ENCODE measurements around the gene VPS50. TPM values are rescaled to one million over a fixed set of nuclear protein-coding genes. Genes with fewer than 3 reads are reported as not detected.

VPS50 gene
- total and polyA plus RNA-seq, 10 of the 15 experiments (the other 5 are each of a cell fraction or from before 2014, with no cell fraction given), result 4.0 to 22.0 (median 16.2) TPM

GRCh38 chr7:93231799-93232672 lies at the start of gene VPS50 (continued):
- TF ChIP-seq TCF3 (IDR thresholded peaks at IDR 0.05; ENCODE audit: borderline replicate concordance, insufficient read depth, low read depth, low read length) (no peak), PRDM15 (CRISPR knock-in tag; IDR thresholded peaks at IDR 0.05) (no peak), IKZF2 (IDR thresholded peaks at IDR 0.05) (no peak), ZNF217 (IDR thresholded peaks at IDR 0.05) (no peak), IRF3 (IDR thresholded peaks at IDR 0.05) (0 out of 2 replicates have a peak, but pooled peaks have one; percentile 28), GATAD2B (conservative IDR thresholded peaks at IDR 0.05; ENCODE audit: low read depth) (0 out of 2 replicates have a peak, but pooled peaks have one; percentile 23), EGR1 (IDR thresholded peaks at IDR 0.05; ENCODE audit: borderline replicate concordance in 1 of 2, low read depth in 2 of 2, low read length in 2 of 2) (no peak), STAT3 (IDR thresholded peaks at IDR 0.05; ENCODE audit: low read depth, low read length) (no peak), SP1 (IDR thresholded peaks at IDR 0.05; ENCODE audit: low read depth, low read length) (peak; percentile 14), PKNOX1 (IDR thresholded peaks at IDR 0.05) (no peak), RAD21 (IDR thresholded peaks at IDR 0.05; ENCODE audit: insufficient read depth, low read depth, low read length) (no peak), JUNB (IDR thresholded peaks at IDR 0.05) (no peak), NBN (IDR thresholded peaks at IDR 0.05) (peak; percentile 89), NFYA (IDR thresholded peaks at IDR 0.05; ENCODE audit: borderline replicate concordance, low read depth, low read length) (no peak), STAT1 (conservative IDR thresholded peaks at IDR 0.05) (0 out of 2 replicates have a peak, but pooled peaks have one; percentile 51), BCL11A (IDR thresholded peaks at IDR 0.05; ENCODE audit: low read depth, low read length) (no peak), ZZZ3 (IDR thresholded peaks at IDR 0.05; ENCODE audit: control insufficient read depth, insufficient read length, low read depth) (no peak), BHLHE40 (IDR thresholded peaks at IDR 0.05; ENCODE audit: borderline replicate concordance in 1 of 2, low read depth in 2 of 2, low read length in 1 of 2) (peak; percentile 40 to 78; a peak in 3 of 4 replicates), NR2C2 (IDR thresholded peaks at IDR 0.05; ENCODE audit: borderline replicate concordance, control insufficient read depth, insufficient read length, low read depth) (no peak), ETV6 (conservative IDR thresholded peaks at IDR 0.05 in 1 of 2, IDR thresholded peaks at IDR 0.05 in 1 of 2; ENCODE audit: borderline replicate concordance in 1 of 2, low read depth in 1 of 2) (no peak), SMAD5 (IDR thresholded peaks at IDR 0.05; ENCODE audit: low read depth) (no peak; the same call in 1 of the 2 replicates), MAX (IDR thresholded peaks at IDR 0.05; ENCODE audit: low read depth, low read length) (peak; percentile 99), POLR2AphosphoS5 (IDR thresholded peaks at IDR 0.05; ENCODE audit: low read length) (peak; percentile 68)
